NB4 (cell line): ENCODE results near the gene HOXC5.

Source experiments
- CTCF ChIP-seq: IDR thresholded peaks from one replicate; pipeline ENCODE4 v1.5.1; 2012; ENCODE audit warnings: low read depth, low read length
- MYC ChIP-seq: IDR thresholded peaks from 2 replicates; pipeline ENCODE4 v1.6.1; 2011; ENCODE audit warnings: low read depth, low read length
- POLR2A ChIP-seq: IDR thresholded peaks from 2 replicates; pipeline ENCODE4 v1.6.1; 2011; ENCODE audit warnings: mild to moderate bottlenecking; ENCODE audit not compliant: insufficient read length; ENCODE audit errors: extremely low read depth

GRCh38 chr12:54066408-54066807, 33.6 kb downstream of the HOXC5 start:
- no peak for TF ChIP-seq CTCF
- no peak for TF ChIP-seq POLR2A
- TF ChIP-seq MYC, result no peak
